ENCODE data around the gene TH.

GRCh38 chr11:2197771-2198520 is 26.3 kb upstream of the TH start:
- TF ChIP-seq POLR2A (IDR thresholded peaks at IDR 0.05; ENCODE audit: low read depth, low read length) (no peak), POLR2AphosphoS5 (IDR thresholded peaks at IDR 0.05; ENCODE audit: low read depth, low read length) (no peak)
